SU-DHL-6 (cell line): ENCODE measurements around the gene LIFR.

ENCODE experiments used
- EZH2phosphoT487 ChIP-seq: fragments of 200-600 bp; sonication (generic), shearing (Covaris generic); conservative IDR thresholded peaks from 2 replicates; pipeline ENCODE4 v1.6.1; 2018; ENCODE audit warnings: mild to moderate bottlenecking, antibody characterized with exemption, low read length, moderate library complexity, mixed read lengths
- TF ChIP-seq, protein P1 (sequence below): fragments of 200-600 bp; sonication (generic); IDR thresholded peaks from one replicate; pipeline ENCODE4 v1.5.1; 2017; ENCODE audit warnings: antibody characterized with exemption, mild to moderate bottlenecking, low read length, moderate library complexity; ENCODE audit not compliant: insufficient read depth, poor library complexity, severe bottlenecking

DNA sequence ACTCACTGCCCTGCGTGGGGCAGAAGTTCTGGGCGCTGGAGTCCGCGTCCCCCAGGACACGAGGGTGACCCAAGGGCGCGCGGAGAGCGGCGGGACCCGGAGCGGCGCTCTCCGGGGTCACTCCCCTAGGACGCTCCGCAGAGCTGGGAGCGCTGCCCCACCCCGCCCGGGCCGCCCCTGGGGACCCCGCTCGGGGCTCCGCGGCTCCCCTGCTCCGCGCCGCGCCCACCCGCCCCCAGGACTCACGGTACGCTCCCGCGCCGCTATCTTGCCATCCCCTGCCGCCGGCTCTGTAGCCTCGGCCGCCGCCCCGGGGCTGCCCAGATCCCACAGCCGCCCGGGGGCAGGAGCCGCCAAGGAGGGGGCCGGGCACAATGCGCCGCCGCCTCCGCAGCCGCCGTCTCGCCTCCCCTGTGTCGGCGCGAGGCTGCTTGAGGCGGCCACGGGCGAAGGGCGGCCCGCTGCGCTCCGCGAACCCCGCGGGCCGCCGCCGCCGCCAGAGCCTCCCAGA is 303 bp downstream of the LIFR start:
- TF ChIP-seq, protein P1, sequence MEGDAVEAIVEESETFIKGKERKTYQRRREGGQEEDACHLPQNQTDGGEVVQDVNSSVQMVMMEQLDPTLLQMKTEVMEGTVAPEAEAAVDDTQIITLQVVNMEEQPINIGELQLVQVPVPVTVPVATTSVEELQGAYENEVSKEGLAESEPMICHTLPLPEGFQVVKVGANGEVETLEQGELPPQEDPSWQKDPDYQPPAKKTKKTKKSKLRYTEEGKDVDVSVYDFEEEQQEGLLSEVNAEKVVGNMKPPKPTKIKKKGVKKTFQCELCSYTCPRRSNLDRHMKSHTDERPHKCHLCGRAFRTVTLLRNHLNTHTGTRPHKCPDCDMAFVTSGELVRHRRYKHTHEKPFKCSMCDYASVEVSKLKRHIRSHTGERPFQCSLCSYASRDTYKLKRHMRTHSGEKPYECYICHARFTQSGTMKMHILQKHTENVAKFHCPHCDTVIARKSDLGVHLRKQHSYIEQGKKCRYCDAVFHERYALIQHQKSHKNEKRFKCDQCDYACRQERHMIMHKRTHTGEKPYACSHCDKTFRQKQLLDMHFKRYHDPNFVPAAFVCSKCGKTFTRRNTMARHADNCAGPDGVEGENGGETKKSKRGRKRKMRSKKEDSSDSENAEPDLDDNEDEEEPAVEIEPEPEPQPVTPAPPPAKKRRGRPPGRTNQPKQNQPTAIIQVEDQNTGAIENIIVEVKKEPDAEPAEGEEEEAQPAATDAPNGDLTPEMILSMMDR: no peak
- no peak for TF ChIP-seq EZH2phosphoT487
